ENCODE results near the gene CACNG4.

Gene CACNG4

GRCh38 chr17:67044940-67045339 lies 80.4 kb downstream of the CACNG4 start:
- H3K9ac ChIP-seq (ENCODE audit: low read depth, low read length, poor library complexity, severe bottlenecking), result no peak overlapping the region
- H3F3A ChIP-seq (ENCODE audit: low read depth), result no peaks in the 10 kb centered on the region
- TF ChIP-seq, protein P1, sequence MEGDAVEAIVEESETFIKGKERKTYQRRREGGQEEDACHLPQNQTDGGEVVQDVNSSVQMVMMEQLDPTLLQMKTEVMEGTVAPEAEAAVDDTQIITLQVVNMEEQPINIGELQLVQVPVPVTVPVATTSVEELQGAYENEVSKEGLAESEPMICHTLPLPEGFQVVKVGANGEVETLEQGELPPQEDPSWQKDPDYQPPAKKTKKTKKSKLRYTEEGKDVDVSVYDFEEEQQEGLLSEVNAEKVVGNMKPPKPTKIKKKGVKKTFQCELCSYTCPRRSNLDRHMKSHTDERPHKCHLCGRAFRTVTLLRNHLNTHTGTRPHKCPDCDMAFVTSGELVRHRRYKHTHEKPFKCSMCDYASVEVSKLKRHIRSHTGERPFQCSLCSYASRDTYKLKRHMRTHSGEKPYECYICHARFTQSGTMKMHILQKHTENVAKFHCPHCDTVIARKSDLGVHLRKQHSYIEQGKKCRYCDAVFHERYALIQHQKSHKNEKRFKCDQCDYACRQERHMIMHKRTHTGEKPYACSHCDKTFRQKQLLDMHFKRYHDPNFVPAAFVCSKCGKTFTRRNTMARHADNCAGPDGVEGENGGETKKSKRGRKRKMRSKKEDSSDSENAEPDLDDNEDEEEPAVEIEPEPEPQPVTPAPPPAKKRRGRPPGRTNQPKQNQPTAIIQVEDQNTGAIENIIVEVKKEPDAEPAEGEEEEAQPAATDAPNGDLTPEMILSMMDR (conservative IDR thresholded peaks at IDR 0.05; ENCODE audit: low read length), result no peak
- TF ChIP-seq EZH2phosphoT487 (IDR thresholded peaks at IDR 0.05; ENCODE audit: borderline replicate concordance), result no peak
- H3K4me1 ChIP-seq (ENCODE audit: insufficient read depth, low read length, poor library complexity, severe bottlenecking), result no peaks in the 10 kb centered on the region
- H3K4me2 ChIP-seq (ENCODE audit: low read depth, low read length, poor library complexity, severe bottlenecking), result no peak overlapping the region
- no peak overlapping the region for H2AFZ ChIP-seq (ENCODE audit: low read length)
- H3K27me3 ChIP-seq (ENCODE audit: insufficient read depth, low read length, poor library complexity, severe bottlenecking), result no peaks in the 10 kb centered on the region
- H3K79me2 ChIP-seq (ENCODE audit: insufficient read depth, low read length), result no peaks in the 10 kb centered on the region
- H4K20me1 ChIP-seq (ENCODE audit: insufficient read depth, low read length, poor library complexity, severe bottlenecking), result no peaks in the 10 kb centered on the region
- peaks cover 16% of the 10 kb centered on the region for H3K9me3 ChIP-seq (ENCODE audit: insufficient read depth, low read depth, low read length)
- no peaks in the 10 kb centered on the region for H3K36me3 ChIP-seq (ENCODE audit: insufficient read depth, low read length)
- no peak overlapping the region for H3K4me3 ChIP-seq (ENCODE audit: low read length, poor library complexity, severe bottlenecking)
- H3K9me2 ChIP-seq (replicated peaks; ENCODE audit: low read depth, low read length), result no peaks in the 10 kb centered on the region

DNA sequence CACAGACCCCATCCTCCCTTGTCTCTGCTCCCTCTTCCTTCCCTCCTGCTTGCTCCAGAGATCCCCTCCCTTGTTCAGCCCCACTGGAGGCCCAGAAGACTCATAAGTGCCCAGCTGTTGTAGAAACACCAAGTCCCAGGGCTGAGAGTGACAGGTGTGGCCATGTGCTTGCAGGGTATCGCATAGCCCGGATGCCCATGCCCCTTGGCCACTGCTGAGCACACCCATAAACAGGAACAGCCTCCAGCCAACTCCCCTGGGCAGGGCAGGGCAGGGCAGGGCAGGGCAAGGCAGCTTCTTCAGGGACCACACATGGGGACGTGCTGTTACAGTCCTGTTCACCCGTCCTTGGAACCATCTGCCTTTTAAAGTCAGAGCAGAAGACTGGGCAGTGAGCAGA lies 81.9 kb downstream of the CACNG4 start:
- Histone ChIP-seq H3K4me3 (ENCODE audit: low read length, poor library complexity, severe bottlenecking) (no peak overlapping the region), H3K4me2 (ENCODE audit: low read depth, low read length, poor library complexity, severe bottlenecking) (no peak overlapping the region), H2AFZ (ENCODE audit: low read length) (no peak overlapping the region), H3K4me1 (ENCODE audit: insufficient read depth, low read length, poor library complexity, severe bottlenecking) (no peaks in the 10 kb centered on the region), H3K9me3 (ENCODE audit: insufficient read depth, low read depth, low read length) (peaks cover 16% of the 10 kb centered on the region), H3K36me3 (ENCODE audit: insufficient read depth, low read length) (no peaks in the 10 kb centered on the region), H4K20me1 (ENCODE audit: insufficient read depth, low read length, poor library complexity, severe bottlenecking) (no peaks in the 10 kb centered on the region), H3K9me2 (replicated peaks; ENCODE audit: low read depth, low read length) (no peaks in the 10 kb centered on the region), H3K79me2 (ENCODE audit: insufficient read depth, low read length) (no peaks in the 10 kb centered on the region), H3K27me3 (ENCODE audit: insufficient read depth, low read length, poor library complexity, severe bottlenecking) (no peaks in the 10 kb centered on the region), H3F3A (ENCODE audit: low read depth) (no peaks in the 10 kb centered on the region), H3K9ac (ENCODE audit: low read depth, low read length, poor library complexity, severe bottlenecking) (no peak overlapping the region)
- TF ChIP-seq, protein P1 (conservative IDR thresholded peaks at IDR 0.05; ENCODE audit: low read length), result no peak
- TF ChIP-seq EZH2phosphoT487 (IDR thresholded peaks at IDR 0.05; ENCODE audit: borderline replicate concordance), result no peak

DNA sequence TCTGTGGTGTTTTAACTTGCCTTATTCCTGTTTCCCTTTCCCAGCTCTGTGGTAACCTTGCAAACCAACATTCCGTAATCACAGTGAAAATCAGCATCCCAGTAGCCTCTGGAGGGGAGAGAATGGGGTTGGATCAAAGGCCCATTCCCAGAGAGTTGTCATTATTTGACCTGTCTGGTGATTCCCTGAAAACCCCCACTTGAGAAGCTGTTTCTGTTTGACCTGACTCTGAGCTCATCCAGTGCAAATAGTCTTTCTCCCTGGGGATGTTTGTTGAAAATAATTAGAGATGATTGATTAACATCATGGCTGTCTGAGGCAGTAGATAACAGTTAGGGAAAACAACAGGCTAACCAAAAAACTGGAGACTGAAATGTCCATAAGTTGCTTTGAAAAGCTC lies 82.9 kb downstream of the CACNG4 start:
- Histone ChIP-seq H3K9me2 (replicated peaks; ENCODE audit: low read depth, low read length) (no peaks in the 10 kb centered on the region), H3K9me3 (ENCODE audit: insufficient read depth, low read depth, low read length) (peaks cover 16% of the 10 kb centered on the region), H3K79me2 (ENCODE audit: insufficient read depth, low read length) (no peaks in the 10 kb centered on the region), H3K4me2 (ENCODE audit: low read depth, low read length, poor library complexity, severe bottlenecking) (no peak overlapping the region), H3K36me3 (ENCODE audit: insufficient read depth, low read length) (no peaks in the 10 kb centered on the region), H3K4me3 (ENCODE audit: low read length, poor library complexity, severe bottlenecking) (no peak overlapping the region), H3K4me1 (ENCODE audit: insufficient read depth, low read length, poor library complexity, severe bottlenecking) (no peaks in the 10 kb centered on the region), H3K9ac (ENCODE audit: low read depth, low read length, poor library complexity, severe bottlenecking) (no peak overlapping the region), H4K20me1 (ENCODE audit: insufficient read depth, low read length, poor library complexity, severe bottlenecking) (no peaks in the 10 kb centered on the region), H2AFZ (ENCODE audit: low read length) (no peak overlapping the region), H3F3A (ENCODE audit: low read depth) (no peaks in the 10 kb centered on the region), H3K27me3 (ENCODE audit: insufficient read depth, low read length, poor library complexity, severe bottlenecking) (no peaks in the 10 kb centered on the region)
- no peak for TF ChIP-seq EZH2phosphoT487 (IDR thresholded peaks at IDR 0.05; ENCODE audit: borderline replicate concordance)
- TF ChIP-seq, protein P1 (conservative IDR thresholded peaks at IDR 0.05; ENCODE audit: low read length), result no peak
